Endodermal cell (in vitro differentiated cells): Measurements from ENCODE around the gene ASCC3. TPM values are rescaled to one million over a fixed set of nuclear protein-coding genes. Genes with fewer than 3 reads are reported as not detected.

Source experiments
- DNase-seq: peaks from one replicate; pipeline ENCODE4 v3.0.0-alpha.2; 2017
- H3K27ac ChIP-seq: 2 replicates; pipeline ENCODE4 v1.5.1; 2013; ENCODE audit warnings: mild to moderate bottlenecking, low read depth, low read length, moderate library complexity
- H3K27me3 ChIP-seq: 2 replicates; pipeline ENCODE4 v1.6.1; 2013; ENCODE audit warnings: mild to moderate bottlenecking, low read length, moderate library complexity; ENCODE audit not compliant: insufficient read depth, control insufficient read depth, poor library complexity, severe bottlenecking
- H3K36me3 ChIP-seq: 2 replicates; pipeline ENCODE4 v1.7.0; 2013; ENCODE audit warnings: mild to moderate bottlenecking, low read length, moderate library complexity; ENCODE audit not compliant: control insufficient read depth, insufficient read depth
- H3K4me1 ChIP-seq: one replicate; pipeline ENCODE4 v1.7.0; 2013; ENCODE audit warnings: low read length; ENCODE audit not compliant: control insufficient read depth, insufficient read depth
- H3K4me3 ChIP-seq: 2 replicates; pipeline ENCODE4 v1.5.1; 2013; ENCODE audit warnings: mild to moderate bottlenecking, low read length, moderate library complexity
- H3K9ac ChIP-seq: 2 replicates; pipeline ENCODE4 v1.6.1; 2013; ENCODE audit warnings: mild to moderate bottlenecking, low read length, moderate library complexity; ENCODE audit not compliant: poor library complexity, severe bottlenecking; ENCODE audit errors: extremely low read depth
- H3K9me3 ChIP-seq: 2 replicates; pipeline ENCODE4 v1.6.1; 2013; ENCODE audit warnings: mild to moderate bottlenecking, low read length, moderate library complexity; ENCODE audit not compliant: control insufficient read depth
- H3K27ac Mint-ChIP-seq: 2 replicates; pipeline ENCODE4 v1.8.0; 2020; ENCODE audit warnings: mixed read lengths
- H3K27me3 Mint-ChIP-seq: 2 replicates; pipeline ENCODE4 v1.8.0; 2021; ENCODE audit warnings: mild to moderate bottlenecking, mixed read lengths; ENCODE audit not compliant: insufficient read depth
- H3K36me3 Mint-ChIP-seq: 2 replicates; pipeline ENCODE4 v1.8.0; 2020; ENCODE audit warnings: low read depth, mixed read lengths
- H3K4me1 Mint-ChIP-seq: 2 replicates; pipeline ENCODE4 v1.8.0; 2020; ENCODE audit warnings: mixed read lengths
- H3K4me3 Mint-ChIP-seq: 2 replicates; pipeline ENCODE4 v1.8.0; 2020; ENCODE audit warnings: mild to moderate bottlenecking, moderate library complexity, mixed read lengths
- H3K9me3 Mint-ChIP-seq: 2 replicates; pipeline ENCODE4 v1.8.0; 2020; ENCODE audit warnings: mild to moderate bottlenecking, mixed read lengths
- CTCF ChIP-seq: fragments of 200-600 bp; sonication (generic); conservative IDR thresholded peaks from 2 replicates; pipeline ENCODE4 v1.5.0; 2021; ENCODE audit warnings: antibody characterized with exemption, mild to moderate bottlenecking
- WGBS, 2 experiments: methylation state at CpG; one replicate each; pipeline versions ENCODE4 v1.1.5 to v1.1.7; 2013; ENCODE audit warnings: missing lambda C conversion rate in 2 of 2, mixed read lengths in 1 of 2; ENCODE audit not compliant: insufficient coverage in 1 of 2, insufficient read length in 1 of 2; 5-methylcytosine and 5-hydroxymethylcytosine counted together
- total RNA-seq, 2 donors: library from RNA; stranded (reverse); fragmentation: NEBNext Ultra II Directional in 1 of 2; extraction: Animal tissue kit (Norgen Biotek cat#: 25700) in 1 of 2; gene quantifications; 2 replicates in 1 of 2; 3 replicates in 1 of 2; pipeline ENCODE4 v1.2.1, GENCODE V29; 2021

The ASCC3 gene
- total RNA-seq, 2 donors from 2014 or later = 40.0 to 41.1 TPM

- Histone ChIP-seq H3K4me3 (no peak overlapping the region), H3K36me3 (no peaks in the 10 kb centered on the region), H3K27me3 (peaks cover 98% of the 10 kb centered on the region), H3K27ac (no peak overlapping the region), H3K9ac (no peak overlapping the region), H3K9me3 (no peaks in the 10 kb centered on the region), H3K4me1 (peaks cover 11% of the 10 kb centered on the region)
- H3K9me3 Mint-ChIP-seq = no peaks in the 10 kb centered on the region
- peaks cover 13% of the 10 kb centered on the region for H3K27me3 Mint-ChIP-seq
- TF ChIP-seq CTCF = no peak
- H3K4me3 Mint-ChIP-seq = no peak overlapping the region
- H3K36me3 Mint-ChIP-seq = no peaks in the 10 kb centered on the region
- 58 to 80% methylated on average over 1 to 5 of the region's 6 CpGs for WGBS, 2 experiments
- peaks cover 41% of the 10 kb centered on the region for H3K4me1 Mint-ChIP-seq
- DNase-seq = no peak
- H3K27ac Mint-ChIP-seq = no peak overlapping the region
Measured at GRCh38 chr6:100468016-100468622, 413.0 kb downstream of the ASCC3 start.

- Histone ChIP-seq H3K9ac (no peak overlapping the region), H3K4me1 (peaks cover 6% of the 10 kb centered on the region), H3K4me3 (no peak overlapping the region), H3K9me3 (no peaks in the 10 kb centered on the region), H3K27me3 (peaks cover 100% of the 10 kb centered on the region), H3K36me3 (no peaks in the 10 kb centered on the region), H3K27ac (no peak overlapping the region)
- Mint-ChIP-seq H3K27ac (no peak overlapping the region), H3K4me3 (peak overlapping the region; percentile 27), H3K4me1 (peaks cover 43% of the 10 kb centered on the region), H3K36me3 (no peaks in the 10 kb centered on the region), H3K9me3 (no peaks in the 10 kb centered on the region), H3K27me3 (peaks cover 5% of the 10 kb centered on the region)
- WGBS, 2 experiments = 3 to 6% methylated on average over 20 to 49 of the region's 49 CpGs
- TF ChIP-seq CTCF = no peak
- DNase-seq = peak; percentile 71
Measured at GRCh38 chr6:100467129-100468015, 413.8 kb downstream of the ASCC3 start.

GRCh38 chr6:100466410-100467128 is 414.6 kb downstream of the ASCC3 start:
- 1 to 2% methylated on average over 10 to 17 of the region's 21 CpGs for WGBS, 2 experiments
- Mint-ChIP-seq H3K4me3 (peak overlapping the region; percentile 27), H3K36me3 (no peaks in the 10 kb centered on the region), H3K27ac (no peak overlapping the region), H3K9me3 (no peaks in the 10 kb centered on the region), H3K4me1 (peaks cover 42% of the 10 kb centered on the region), H3K27me3 (no peaks in the 10 kb centered on the region)
- Histone ChIP-seq H3K27me3 (peaks cover 100% of the 10 kb centered on the region), H3K9me3 (no peaks in the 10 kb centered on the region), H3K4me1 (peaks cover 2% of the 10 kb centered on the region), H3K9ac (no peak overlapping the region), H3K27ac (no peak overlapping the region), H3K36me3 (no peaks in the 10 kb centered on the region), H3K4me3 (no peak overlapping the region)
- TF ChIP-seq CTCF = no peak
- peak; percentile 71 for DNase-seq
